ENCODE results near the gene BTF3L4. TPM values are rescaled to one million over a fixed set of nuclear protein-coding genes. Genes with fewer than 3 reads are reported as not detected.

BTF3L4 gene
- total and polyA plus RNA-seq, 2 experiments from 2014 or later, result 67.5 to 80.2 TPM

DNA sequence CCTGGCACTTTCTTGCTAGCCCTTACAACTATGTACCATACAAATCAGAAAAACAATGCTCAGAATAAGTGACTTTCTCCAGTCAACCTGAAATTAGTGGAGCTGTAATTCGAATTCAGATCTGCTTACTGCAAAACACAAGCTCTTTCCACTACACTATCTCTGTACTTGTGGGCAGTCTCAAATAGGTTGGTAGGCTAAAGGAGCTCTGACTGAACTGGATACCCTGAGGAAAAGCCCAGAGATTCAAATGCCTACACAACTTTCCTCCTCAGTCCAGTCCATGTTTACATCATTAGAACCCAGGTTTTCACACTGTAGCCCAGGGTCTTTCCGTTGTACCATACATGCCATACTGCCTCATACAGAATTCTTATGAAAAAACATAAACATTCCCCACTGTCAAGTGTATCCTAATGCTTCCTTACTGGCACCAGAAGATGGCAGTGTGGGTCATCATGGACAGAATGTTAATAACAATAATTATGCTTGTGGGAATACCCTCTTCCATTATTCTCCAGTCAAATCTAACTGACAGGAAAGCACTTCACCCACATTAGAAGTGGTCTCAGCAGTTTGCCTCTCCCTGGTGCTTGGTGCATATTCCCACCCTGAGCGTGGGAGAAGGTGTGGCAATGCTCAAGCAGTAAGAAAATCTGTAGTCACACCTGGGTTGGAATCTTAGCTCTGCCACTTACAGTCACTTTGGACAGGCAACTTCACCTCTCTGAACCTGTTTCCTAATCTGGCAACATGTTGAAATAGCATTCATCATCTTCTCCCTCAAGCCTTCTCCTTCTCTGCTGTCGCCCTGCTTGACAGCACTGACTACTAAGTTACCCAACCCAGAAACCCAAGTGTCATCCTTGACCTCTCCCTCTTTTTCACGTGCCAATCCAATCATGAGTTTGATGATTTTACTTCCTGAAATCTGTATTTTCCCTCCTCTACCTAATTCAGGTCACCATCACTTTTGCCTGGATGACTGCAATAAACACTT is 71.4 kb downstream of the BTF3L4 start:
- Histone ChIP-seq H3K27me3 (peaks cover 3% of the 10 kb centered on the region), H3K27ac (no peak overlapping the region), H3K4me3 (no peak overlapping the region), H3K4me1 (ENCODE audit: insufficient read depth) (no peaks in the 10 kb centered on the region), H3K36me3 (replicated peaks; ENCODE audit: insufficient read depth, low read depth) (no peaks in the 10 kb centered on the region), H2AFZ (peak overlapping the region; percentile 19), H3K9me2 (replicated peaks; ENCODE audit: insufficient read depth) (no peaks in the 10 kb centered on the region), H3K9me3 (ENCODE audit: low read depth) (no peaks in the 10 kb centered on the region), H3K4me2 (no peak overlapping the region), H3K79me2 (no peaks in the 10 kb centered on the region), H4K20me1 (ENCODE audit: insufficient read depth, poor library complexity, severe bottlenecking) (no peaks in the 10 kb centered on the region)
- DNase-seq (ENCODE audit: low spot score), result peak; percentile 61
- 38% methylated on average over 5 of the region's 5 CpGs for WGBS (ENCODE audit: low lambda C conversion rate, missing lambda C conversion rate)
- TF ChIP-seq CTCF (IDR thresholded peaks at IDR 0.05; ENCODE audit: poor library complexity) (peak; percentile 79), EZH2phosphoT487 (IDR thresholded peaks at IDR 0.05; ENCODE audit: low read depth, severe bottlenecking, unreplicated experiment) (no peak), EZH2 (IDR thresholded peaks at IDR 0.05; ENCODE audit: borderline replicate concordance) (no peak)

GRCh38 chr1:52139817-52140540 is 83.9 kb downstream of the BTF3L4 start:
- Histone ChIP-seq H3K36me3 (replicated peaks; ENCODE audit: insufficient read depth, low read depth) (no peaks in the 10 kb centered on the region), H3K4me1 (ENCODE audit: insufficient read depth) (peaks cover 11% of the 10 kb centered on the region), H3K9me2 (replicated peaks; ENCODE audit: insufficient read depth) (no peaks in the 10 kb centered on the region), H2AFZ (no peak overlapping the region), H3K4me3 (no peak overlapping the region), H3K9me3 (ENCODE audit: low read depth) (no peaks in the 10 kb centered on the region), H3K27ac (no peak overlapping the region), H3K79me2 (peaks cover 22% of the 10 kb centered on the region), H4K20me1 (ENCODE audit: insufficient read depth, poor library complexity, severe bottlenecking) (no peaks in the 10 kb centered on the region), H3K4me2 (no peak overlapping the region), H3K27me3 (no peaks in the 10 kb centered on the region)
- 86% methylated on average over 5 of the region's 5 CpGs for WGBS (ENCODE audit: low lambda C conversion rate, missing lambda C conversion rate)
- TF ChIP-seq EZH2phosphoT487 (IDR thresholded peaks at IDR 0.05; ENCODE audit: low read depth, severe bottlenecking, unreplicated experiment), result no peak
- no peak for TF ChIP-seq CTCF (IDR thresholded peaks at IDR 0.05; ENCODE audit: poor library complexity)
- no peak for TF ChIP-seq EZH2 (IDR thresholded peaks at IDR 0.05; ENCODE audit: borderline replicate concordance)
- DNase-seq (ENCODE audit: low spot score), result peak; percentile 23

Other genes starting within 250 kb of the BTF3L4 start
- gene NRDC, start 177.6 kb upstream of the BTF3L4 start, total RNA-seq, result 77.3 and 82.2 TPM in 2 replicates
- gene NRDC, start 177.6 kb upstream of the BTF3L4 start, polyA plus RNA-seq, result 89.4 and 115 TPM in 2 replicates
- 23.1 and 24.7 TPM in 2 replicates for gene RAB3B, start 65.6 kb upstream of the BTF3L4 start, total RNA-seq
- 7.5 and 9.7 TPM in 2 replicates for gene RAB3B, start 65.6 kb upstream of the BTF3L4 start, polyA plus RNA-seq
- gene KTI12, start 22.5 kb upstream of the BTF3L4 start, total RNA-seq, result 9.6 and 14.8 TPM in 2 replicates
- 10.4 and 11.4 TPM in 2 replicates for gene KTI12, start 22.5 kb upstream of the BTF3L4 start, polyA plus RNA-seq
- gene TXNDC12, start 1.1 kb upstream of the BTF3L4 start, total RNA-seq, result 81.0 and 89.5 TPM in 2 replicates
- gene TXNDC12, start 1.1 kb upstream of the BTF3L4 start, polyA plus RNA-seq, result 86.2 and 91.1 TPM in 2 replicates
- gene ZFYVE9, start 85.8 kb downstream of the BTF3L4 start, total RNA-seq, result 29.0 and 31.0 TPM in 2 replicates
- gene ZFYVE9, start 85.8 kb downstream of the BTF3L4 start, polyA plus RNA-seq, result 3.2 and 4.6 TPM in 2 replicates

Measured in hepatocyte (in vitro differentiated cells).